CD4-positive, alpha-beta T cell (primary cell): ENCODE data around the gene PRKAA2. TPM values are rescaled to one million over a fixed set of nuclear protein-coding genes. Genes with fewer than 3 reads are reported as not detected.

Experiments
- ATAC-seq: fragments of 200-7000 bp; cut with Tn5 transposase; one replicate; pipeline ENCODE4 v1.10.0; 2022; ENCODE audit warnings: mild to moderate bottlenecking; ENCODE audit not compliant: poor library complexity
- CTCF ChIA-PET: fragments of 350-600 bp; sonication (Branson Sonifier 250); formaldehyde crosslinking; loops from one replicate; lab custom pipeline; 2021; ENCODE audit warnings: antibody characterized with exemption, inconsistent platforms; lab: Charles Lee
- POLR2A ChIA-PET: fragments of 350-600 bp; sonication (Branson Sonifier 250); formaldehyde crosslinking; loops from one replicate; lab custom pipeline; 2021; ENCODE audit warnings: antibody characterized with exemption, inconsistent platforms; lab: Charles Lee
- DNase-seq, 14 experiments: peaks; one replicate each; pipeline ENCODE4 v3.0.0-alpha.2; 2013 to 2020; ENCODE audit warnings: mixed read lengths in 2 of 14
- H3K27ac ChIP-seq, 2 donors: one replicate each; pipeline versions ENCODE4 v1.5.1 to v1.7.0; 2013; ENCODE audit warnings: low read length in 2 of 2, low read depth in 1 of 2, mild to moderate bottlenecking in 1 of 2
- H3K27me3 ChIP-seq, 2 experiments: 1 replicate in 1 of 2; 2 replicates in 1 of 2; pipeline versions ENCODE4 v1.6.1 to v1.7.0; 2013; ENCODE audit warnings: low read length in 2 of 2, control low read depth in 1 of 2, mild to moderate bottlenecking in 1 of 2, moderate library complexity in 1 of 2; ENCODE audit not compliant: insufficient read depth in 2 of 2, control insufficient read depth in 1 of 2
- H3K36me3 ChIP-seq: one replicate; pipeline ENCODE4 v1.6.1; 2013; ENCODE audit warnings: low read length, control low read depth; ENCODE audit not compliant: insufficient read depth
- H3K4me1 ChIP-seq: one replicate; pipeline ENCODE4 v1.6.1; 2013; ENCODE audit warnings: low read length, control low read depth; ENCODE audit not compliant: insufficient read depth
- H3K4me3 ChIP-seq: one replicate; pipeline ENCODE4 v1.5.1; 2013; ENCODE audit warnings: mild to moderate bottlenecking, low read length, moderate library complexity
- H3K9me3 ChIP-seq, 2 experiments: 1 replicate in 1 of 2; 2 replicates in 1 of 2; pipeline versions ENCODE4 v1.6.1 to v1.7.0; 2013; ENCODE audit warnings: low read length in 2 of 2, mild to moderate bottlenecking in 2 of 2, control low read depth in 1 of 2, moderate library complexity in 1 of 2; ENCODE audit not compliant: control insufficient read depth in 1 of 2, insufficient read depth in 1 of 2
- H3K27ac Mint-ChIP-seq: one replicate; pipeline ENCODE4 v1.8.0; 2020; ENCODE audit warnings: mixed read lengths
- H3K27me3 Mint-ChIP-seq: one replicate; pipeline ENCODE4 v1.8.0; 2021; ENCODE audit warnings: mixed read lengths
- H3K36me3 Mint-ChIP-seq: one replicate; pipeline ENCODE4 v1.8.0; 2021; ENCODE audit warnings: low read depth, mixed read lengths
- H3K4me1 Mint-ChIP-seq: one replicate; pipeline ENCODE4 v1.8.0; 2021; ENCODE audit warnings: low read depth, mixed read lengths
- H3K4me3 Mint-ChIP-seq: one replicate; pipeline ENCODE4 v1.8.0; 2020; ENCODE audit warnings: mild to moderate bottlenecking, mixed read lengths
- H3K9me3 Mint-ChIP-seq: one replicate; pipeline ENCODE4 v1.8.0; 2020; ENCODE audit warnings: mixed read lengths
- intact Hi-C, 2 experiments: fragments of 100-400 bp; cut with DNase I in 1 of 2; cut with micrococcal nuclease in 1 of 2; formaldehyde crosslinking; loops; one replicate each; pipeline versions ENCODE4 v1.15.1 to v1.9.0; 2023 to 2025; cut with DNase I, micrococcal nuclease
- total RNA-seq, 174 experiments: library from RNA in 2 of 174; stranded (reverse) in 2 of 174; gene quantifications; one replicate each; pipeline ENCODE4 v1.2.3 and lab custom pipeline; 2021 to 2026
- TF ChIP-seq, protein P1 (sequence below): fragments of 200-600 bp; IDR thresholded peaks from one replicate; pipeline ENCODE4 v1.8.0; 2022; ENCODE audit warnings: antibody characterized with exemption, mild to moderate bottlenecking

The PRKAA2 gene
- total RNA-seq, 2 experiments from 2014 or later, result not detected

DNA sequence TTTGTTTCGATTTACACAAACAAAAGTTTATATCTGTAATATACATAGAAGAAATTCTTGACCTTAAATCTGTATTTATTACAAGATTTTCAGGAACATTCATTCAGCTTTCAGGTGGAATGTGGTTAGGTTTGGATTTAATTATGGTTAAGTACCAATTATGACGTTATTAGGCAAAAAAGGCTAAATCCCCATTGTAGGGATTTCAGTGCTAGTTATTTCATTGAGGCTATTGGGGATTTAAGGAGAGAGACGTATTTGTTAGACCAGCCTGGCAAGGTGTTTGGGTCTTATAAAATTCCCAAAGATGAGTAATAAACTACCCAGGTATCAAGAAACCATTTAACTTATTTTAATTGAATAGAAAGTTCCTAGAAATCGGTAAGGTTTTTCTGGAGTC lies 26.0 kb downstream of the PRKAA2 start:
- intact Hi-C loops, result no loop called here
- DNase-seq, result no peak
- TF ChIP-seq, protein P1, sequence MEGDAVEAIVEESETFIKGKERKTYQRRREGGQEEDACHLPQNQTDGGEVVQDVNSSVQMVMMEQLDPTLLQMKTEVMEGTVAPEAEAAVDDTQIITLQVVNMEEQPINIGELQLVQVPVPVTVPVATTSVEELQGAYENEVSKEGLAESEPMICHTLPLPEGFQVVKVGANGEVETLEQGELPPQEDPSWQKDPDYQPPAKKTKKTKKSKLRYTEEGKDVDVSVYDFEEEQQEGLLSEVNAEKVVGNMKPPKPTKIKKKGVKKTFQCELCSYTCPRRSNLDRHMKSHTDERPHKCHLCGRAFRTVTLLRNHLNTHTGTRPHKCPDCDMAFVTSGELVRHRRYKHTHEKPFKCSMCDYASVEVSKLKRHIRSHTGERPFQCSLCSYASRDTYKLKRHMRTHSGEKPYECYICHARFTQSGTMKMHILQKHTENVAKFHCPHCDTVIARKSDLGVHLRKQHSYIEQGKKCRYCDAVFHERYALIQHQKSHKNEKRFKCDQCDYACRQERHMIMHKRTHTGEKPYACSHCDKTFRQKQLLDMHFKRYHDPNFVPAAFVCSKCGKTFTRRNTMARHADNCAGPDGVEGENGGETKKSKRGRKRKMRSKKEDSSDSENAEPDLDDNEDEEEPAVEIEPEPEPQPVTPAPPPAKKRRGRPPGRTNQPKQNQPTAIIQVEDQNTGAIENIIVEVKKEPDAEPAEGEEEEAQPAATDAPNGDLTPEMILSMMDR, result no peak

DNA sequence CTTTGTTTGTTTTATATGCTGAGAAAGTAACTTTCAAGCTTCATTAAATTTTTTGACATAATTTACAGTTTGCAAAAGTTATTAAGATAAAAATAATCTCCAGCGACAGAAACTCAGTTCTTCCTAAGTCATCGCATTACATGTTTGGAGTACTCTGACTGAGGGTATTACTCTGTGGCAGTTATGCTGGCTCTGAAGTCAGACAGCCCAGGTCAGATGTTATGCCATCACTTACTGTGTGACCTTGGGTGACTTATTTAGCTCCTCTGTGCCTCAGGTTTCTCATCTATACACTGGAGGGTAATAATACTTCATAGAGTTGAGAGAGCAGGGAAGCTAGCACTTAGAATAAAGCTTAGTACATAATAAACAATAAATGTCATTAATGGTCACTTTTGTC lies 26.4 kb downstream of the PRKAA2 start:
- H3K27me3 Mint-ChIP-seq, result peaks cover 11% of the 10 kb centered on the region
- no peaks in the 10 kb centered on the region for H3K9me3 Mint-ChIP-seq
- ChIA-PET POLR2A (no interaction called here), CTCF (no interaction called here)
- no peaks in the 10 kb centered on the region for H3K4me1 Mint-ChIP-seq
- Histone ChIP-seq H3K36me3 (no peaks in the 10 kb centered on the region), H3K27ac (no peak overlapping the region), H3K4me1 (no peaks in the 10 kb centered on the region), H3K9me3 (no peaks in the 10 kb centered on the region), H3K4me3 (no peak overlapping the region), H3K27me3 (no peaks in the 10 kb centered on the region)
- no peak for DNase-seq
- H3K36me3 Mint-ChIP-seq, result no peaks in the 10 kb centered on the region
- ATAC-seq, result no peak
- no peak overlapping the region for H3K4me3 Mint-ChIP-seq
- TF ChIP-seq, protein P1, result no peak
- no peak overlapping the region for H3K27ac Mint-ChIP-seq
- intact Hi-C loops, result no loop called here

More for the DNA sequence above, 26.0 kb downstream of the PRKAA2 start:
- no peaks in the 10 kb centered on the region for H3K9me3 Mint-ChIP-seq
- Histone ChIP-seq H3K27me3 (no peaks in the 10 kb centered on the region), H3K36me3 (no peaks in the 10 kb centered on the region), H3K4me1 (no peaks in the 10 kb centered on the region), H3K9me3 (no peaks in the 10 kb centered on the region), H3K4me3 (no peak overlapping the region), H3K27ac (no peak overlapping the region)
- H3K27me3 Mint-ChIP-seq, result peaks cover 16% of the 10 kb centered on the region
- POLR2A ChIA-PET, result no interaction called here
- no peak for ATAC-seq
- no peak overlapping the region for H3K27ac Mint-ChIP-seq
- H3K4me3 Mint-ChIP-seq, result no peak overlapping the region
- CTCF ChIA-PET, result interaction anchor here (0.7 kb wide), 1 partner anchor 858 kb away, joined by 3 read pairs; no protein-coding TSS in a partner anchor
- H3K36me3 Mint-ChIP-seq, result no peaks in the 10 kb centered on the region
- no peaks in the 10 kb centered on the region for H3K4me1 Mint-ChIP-seq

DNA sequence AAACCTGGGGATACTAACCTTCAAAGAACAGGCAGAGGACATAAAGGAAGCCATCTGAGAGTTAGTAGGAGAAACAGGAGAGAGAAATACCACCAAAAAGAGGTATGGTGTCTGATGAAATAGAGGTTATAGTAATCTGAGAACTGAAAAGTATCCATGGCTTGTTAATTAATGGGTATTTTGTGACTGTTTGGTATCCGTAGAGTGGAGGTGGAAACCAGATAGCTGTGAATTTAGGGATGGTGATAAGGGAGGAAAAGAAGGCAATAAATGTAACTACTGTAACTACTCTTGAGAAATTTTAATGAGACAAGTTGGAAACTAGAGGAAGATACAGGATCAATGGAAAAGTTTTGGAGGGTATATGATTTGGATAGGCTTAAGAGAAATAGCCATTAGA lies 27.5 kb downstream of the PRKAA2 start:
- CTCF ChIA-PET, result no interaction called here
- Mint-ChIP-seq H3K36me3 (no peaks in the 10 kb centered on the region), H3K4me1 (no peaks in the 10 kb centered on the region), H3K4me3 (no peak overlapping the region), H3K27ac (no peak overlapping the region), H3K9me3 (no peaks in the 10 kb centered on the region), H3K27me3 (peaks cover 11% of the 10 kb centered on the region)
- H3K9me3 ChIP-seq, result no peaks in the 10 kb centered on the region
- no peak overlapping the region for H3K27ac ChIP-seq
- no peak overlapping the region for H3K4me3 ChIP-seq
- TF ChIP-seq, protein P1, result no peak
- no peak for ATAC-seq
- intact Hi-C loops, result no loop called here
- POLR2A ChIA-PET, result no interaction called here
- no peaks in the 10 kb centered on the region for H3K4me1 ChIP-seq
- no peak for DNase-seq
- H3K27me3 ChIP-seq, result no peaks in the 10 kb centered on the region
- H3K36me3 ChIP-seq, result no peaks in the 10 kb centered on the region
